Lung (tissue), 13 donors: ENCODE results near the gene SLC35F3. TPM values are rescaled to one million over a fixed set of nuclear protein-coding genes. Genes with fewer than 3 reads are reported as not detected.

Source experiments
- ATAC-seq: fragments of 200-7000 bp; cut with Tn5 transposase; one replicate; pipeline ENCODE4 v1.9.1; 2020; ENCODE audit warnings: moderate number of reproducible peaks; ENCODE audit not compliant: insufficient read depth, low FRiP score
- DNase-seq, 3 donors: peaks; one replicate each; pipeline ENCODE4 v3.0.0-alpha.2; 2013 to 2017
- H3K27ac ChIP-seq, 2 donors: one replicate each; pipeline ENCODE4 v1.5.1; 2013; ENCODE audit warnings: mild to moderate bottlenecking in 2 of 2, moderate library complexity in 2 of 2, control low read depth in 1 of 2, inconsistent platforms in 1 of 2, low read depth in 1 of 2, low read length in 1 of 2
- H3K27me3 ChIP-seq, 3 donors: one replicate each; pipeline ENCODE4 v1.5.1; 2013; ENCODE audit warnings: low read length in 2 of 3; ENCODE audit not compliant: control insufficient read depth in 3 of 3, insufficient read depth in 3 of 3
- H3K36me3 ChIP-seq, 4 donors: one replicate each; pipeline ENCODE4 v1.5.1; 2013; ENCODE audit warnings: low read length in 4 of 4, mild to moderate bottlenecking in 1 of 4, moderate library complexity in 1 of 4; ENCODE audit not compliant: control insufficient read depth in 4 of 4, insufficient read depth in 4 of 4
- H3K4me1 ChIP-seq, 5 donors: one replicate each; pipeline ENCODE4 v1.5.1; 2013; ENCODE audit warnings: low read length in 5 of 5, mild to moderate bottlenecking in 2 of 5, moderate library complexity in 1 of 5; ENCODE audit not compliant: control insufficient read depth in 5 of 5, insufficient read depth in 5 of 5
- H3K4me3 ChIP-seq: one replicate; pipeline ENCODE4 v1.5.1; 2013; ENCODE audit warnings: mild to moderate bottlenecking, control low read depth, moderate library complexity
- H3K9ac ChIP-seq, 2 donors: one replicate each; pipeline ENCODE4 v1.5.1; 2013; ENCODE audit warnings: low read length in 2 of 2, control low read depth in 1 of 2; ENCODE audit not compliant: insufficient read depth in 1 of 2
- H3K9me3 ChIP-seq, 4 donors: one replicate each; pipeline ENCODE4 v1.5.1; 2013; ENCODE audit warnings: low read length in 3 of 4, mild to moderate bottlenecking in 1 of 4, moderate library complexity in 1 of 4; ENCODE audit not compliant: control insufficient read depth in 4 of 4, insufficient read depth in 3 of 4
- WGBS, 2 donors: extraction: QIAGEN DNeasy Blood & Tissue Kit; methylation state at CpG; one replicate each; pipeline ENCODE4 v1.1.7; 2013; 5-methylcytosine and 5-hydroxymethylcytosine counted together
- polyA plus RNA-seq, 2 donors: library from polyadenylated mRNA; stranded (reverse); fragments of 200-250 nt; gene quantifications; one replicate each; pipeline ENCODE4 v1.2.1, GENCODE V29; 2013
- small RNA-seq: library from RNA; depleted of rRNA; stranded (forward); fragments of <200 nt; gene quantifications from one replicate; pipeline ENCODE3, GENCODE V24; 2014; ENCODE audit warnings: low replicate concordance
- total RNA-seq, 2 donors: library from RNA; depleted of rRNA in 1 of 2; stranded (reverse); fragments of >200 nt in 1 of 2; gene quantifications; one replicate each; pipeline ENCODE4 v1.2.1, GENCODE V29; 2014 to 2021
- TF ChIP-seq, protein P1 (sequence below): IDR thresholded peaks from 2 replicates; pipeline ENCODE4 v1.5.1; 2012; ENCODE audit warnings: mild to moderate bottlenecking; ENCODE audit errors: control extremely low read depth, extremely low read depth
- donor health status: control.
- donor health status: control.
- donor health status: Bipolar disorder and iron deficiency.
- donor health status: healthy.
- donor health status: DM: yes; HTN: yes; CAD: no.

Gene SLC35F3
- total and polyA plus RNA-seq, 4 donors: 0.09 to 1.4 (median 0.48) TPM

DNA sequence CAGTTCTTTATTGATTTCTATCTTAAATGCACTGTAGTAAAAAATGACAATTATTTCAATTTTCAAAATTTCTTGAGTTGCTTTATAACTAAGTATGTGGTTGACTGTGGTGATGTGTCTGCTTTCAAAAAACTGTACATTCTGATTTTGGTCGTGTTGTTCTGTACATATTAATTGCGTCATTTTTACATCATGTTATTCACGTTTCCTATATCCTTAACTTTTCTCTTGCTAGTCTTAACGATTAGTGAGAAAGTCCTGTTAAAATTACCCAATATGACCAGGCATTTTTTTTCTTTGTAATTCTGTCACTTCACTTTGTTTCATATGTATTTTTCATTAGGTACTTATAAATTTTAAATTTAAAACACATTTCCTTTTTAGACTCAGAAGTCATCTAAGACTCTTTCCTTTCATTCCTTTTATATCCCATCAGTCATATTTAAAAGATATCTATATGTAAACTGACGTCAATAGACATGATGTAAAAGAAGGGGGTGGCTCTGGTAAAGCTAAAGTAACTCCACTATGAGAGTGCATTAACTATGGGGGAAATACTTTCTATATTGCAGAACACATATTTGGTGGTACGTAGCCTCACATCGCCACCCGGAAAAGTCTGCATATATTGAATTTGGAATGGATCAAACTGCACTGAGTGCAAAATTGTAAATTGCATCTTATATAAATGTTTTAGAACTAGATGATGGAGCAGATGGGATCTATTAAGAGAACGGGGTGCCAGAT is 467.7 kb downstream of the SLC35F3 start:
- no peak for ATAC-seq
- H3K27me3 ChIP-seq: peaks cover 0 to 2% (median 0%) of the 10 kb centered on the region in 3 donors
- peak overlapping the region in 1 of 2 donors; percentile 99 for H3K9ac ChIP-seq
- H3K27ac ChIP-seq: no peak overlapping the region
- WGBS, 2 donors: 41 to 48% methylated on average over 9 of the region's 9 CpGs
- TF ChIP-seq, protein P1, sequence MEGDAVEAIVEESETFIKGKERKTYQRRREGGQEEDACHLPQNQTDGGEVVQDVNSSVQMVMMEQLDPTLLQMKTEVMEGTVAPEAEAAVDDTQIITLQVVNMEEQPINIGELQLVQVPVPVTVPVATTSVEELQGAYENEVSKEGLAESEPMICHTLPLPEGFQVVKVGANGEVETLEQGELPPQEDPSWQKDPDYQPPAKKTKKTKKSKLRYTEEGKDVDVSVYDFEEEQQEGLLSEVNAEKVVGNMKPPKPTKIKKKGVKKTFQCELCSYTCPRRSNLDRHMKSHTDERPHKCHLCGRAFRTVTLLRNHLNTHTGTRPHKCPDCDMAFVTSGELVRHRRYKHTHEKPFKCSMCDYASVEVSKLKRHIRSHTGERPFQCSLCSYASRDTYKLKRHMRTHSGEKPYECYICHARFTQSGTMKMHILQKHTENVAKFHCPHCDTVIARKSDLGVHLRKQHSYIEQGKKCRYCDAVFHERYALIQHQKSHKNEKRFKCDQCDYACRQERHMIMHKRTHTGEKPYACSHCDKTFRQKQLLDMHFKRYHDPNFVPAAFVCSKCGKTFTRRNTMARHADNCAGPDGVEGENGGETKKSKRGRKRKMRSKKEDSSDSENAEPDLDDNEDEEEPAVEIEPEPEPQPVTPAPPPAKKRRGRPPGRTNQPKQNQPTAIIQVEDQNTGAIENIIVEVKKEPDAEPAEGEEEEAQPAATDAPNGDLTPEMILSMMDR: no peak
- peaks cover 0 to 18% (median 7%) of the 10 kb centered on the region in 5 donors for H3K4me1 ChIP-seq
- H3K9me3 ChIP-seq: no peaks in the 10 kb centered on the region
- DNase-seq: peak in 2 of 3 donors; percentile 18 to 21
- H3K4me3 ChIP-seq: no peak overlapping the region
- peaks cover 0 to 11% (median 5%) of the 10 kb centered on the region in 4 donors for H3K36me3 ChIP-seq

DNA sequence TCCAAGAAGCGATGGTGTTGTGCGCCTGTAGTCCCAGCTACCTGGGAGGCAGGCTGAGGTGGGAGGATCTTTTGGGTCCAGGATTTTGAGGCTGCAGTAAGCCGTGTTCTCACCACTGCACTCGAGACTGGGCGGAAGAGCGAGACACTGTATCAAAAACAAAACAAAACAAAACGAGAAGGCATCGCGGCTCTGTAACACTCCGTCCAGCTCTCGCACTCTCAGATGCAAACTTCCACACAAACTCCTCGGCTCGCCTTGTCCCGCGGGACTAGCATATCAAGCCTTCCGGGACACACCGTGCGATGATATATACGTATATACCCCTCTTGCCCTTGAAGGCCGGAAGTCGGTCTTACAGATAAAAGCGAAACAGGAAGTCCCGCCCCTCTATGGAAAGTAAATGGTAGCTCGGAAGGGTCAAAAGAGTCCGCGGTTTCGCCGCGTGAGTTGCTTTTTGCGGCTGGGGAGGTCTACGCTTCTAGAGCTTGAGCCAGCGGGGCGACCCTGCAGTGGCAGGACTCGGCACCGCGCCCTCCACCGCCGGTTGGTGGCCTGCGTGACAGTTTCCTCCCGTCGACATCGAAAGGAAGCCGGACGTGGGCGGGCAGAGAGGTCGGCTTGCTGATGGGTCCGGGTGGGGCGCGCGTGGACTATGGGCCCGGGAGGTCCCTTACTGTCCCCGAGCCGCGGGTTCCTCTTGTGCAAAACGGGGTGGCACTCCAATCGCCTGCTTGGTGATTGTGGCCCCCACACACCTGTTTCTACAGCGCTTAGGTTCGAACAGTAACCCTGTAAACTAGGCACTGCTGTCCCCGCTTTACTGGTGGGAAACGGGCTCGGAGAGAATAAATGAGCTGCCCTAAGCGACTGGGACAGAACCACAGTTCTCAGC is 468.8 kb downstream of the SLC35F3 start, which contains the start of gene COA6:
COA6 (plus strand) TSS at position 393 of the 895 bp plus-strand sequence; CDS start at position 404, 11 bp downstream.
- TF ChIP-seq, protein P1: no peak
- peak; percentile 93 to 98 (median 98) for DNase-seq
- H3K4me3 ChIP-seq: peak within 1 kb of the TSS; percentile 56
- peaks cover 0 to 2% (median 0%) of the 10 kb centered on the region in 3 donors for H3K27me3 ChIP-seq
- no peaks in the 10 kb centered on the region for H3K9me3 ChIP-seq
- H3K27ac ChIP-seq: peak within 1 kb of the TSS; percentile 97 to 99
- peaks cover 0 to 13% (median 8%) of the 10 kb centered on the region in 4 donors for H3K36me3 ChIP-seq
- peaks cover 0 to 18% (median 7%) of the 10 kb centered on the region in 5 donors for H3K4me1 ChIP-seq
- 0% methylated on average over 61 to 62 of the region's 62 CpGs for WGBS, 2 donors
- peak within 1 kb of the TSS; percentile 90 to 99 for H3K9ac ChIP-seq
- ATAC-seq: peak; percentile 96

DNA sequence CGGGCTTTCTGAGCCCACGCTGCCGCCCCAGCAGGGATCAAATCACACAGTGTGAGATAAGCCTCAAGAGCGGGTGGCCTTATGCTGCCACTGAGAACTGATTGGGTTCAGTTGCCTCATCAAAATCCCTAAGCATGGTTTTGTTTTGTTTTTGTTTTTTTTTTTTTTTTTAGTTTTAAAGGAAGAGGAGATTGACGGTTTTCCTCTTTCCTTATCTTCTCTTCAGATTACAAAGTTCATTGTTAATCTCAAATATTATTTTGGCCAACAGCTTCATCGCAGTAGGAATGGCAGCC is 469.4 kb downstream of the SLC35F3 start:
- Histone ChIP-seq H3K9ac (peak overlapping the region; percentile 81 to 90), H3K4me3 (peak overlapping the region; percentile 56), H3K4me1 (peaks cover 0 to 18% (median 7%) of the 10 kb centered on the region in 5 donors), H3K9me3 (no peaks in the 10 kb centered on the region), H3K36me3 (peaks cover 2 to 14% (median 9%) of the 10 kb centered on the region in 4 donors), H3K27me3 (peaks cover 0 to 2% (median 0%) of the 10 kb centered on the region in 3 donors), H3K27ac (peak overlapping the region; percentile 97 to 99)
- ATAC-seq: no peak
- 4 to 6% methylated on average over 6 of the region's 6 CpGs for whole genome bisulfite sequencing, 2 donors
- TF ChIP-seq, protein P1: no peak
- DNase-seq: no peak

Small RNAs within 50 kb of the gene (small RNA-seq; reads per million reads assigned to genes)
- 0.10 reads per million for gene MIR4671
